K562 (cell line): ENCODE results near the gene ACY1. TPM values are rescaled to one million over a fixed set of nuclear protein-coding genes. Genes with fewer than 3 reads are reported as not detected.

ENCODE experiments used
- ATAC-seq: fragments of 200-7000 bp; cut with Tn5 transposase; 3 replicates; pipeline ENCODE4 v1.9.1; 2020; ENCODE audit warnings: moderate library complexity
- BruUV-seq: library from RNA; stranded (reverse); fragments of 400-500 nt; replicated peaks from 2 replicates; lab custom pipeline; 2021; lab: Mats Ljungman, UMichigan
- CTCF ChIA-PET: fragments of 300-600 bp; formaldehyde crosslinking; extraction: SDS; loops from one replicate; lab custom pipeline; 2021; ENCODE audit warnings: low intra/inter-chr PET ratio; lab: Yijun Ruan, JAX
- POLR2A ChIA-PET: fragments of 300-600, 350-650 bp; sonication (Branson Sonifier 250); formaldehyde crosslinking; extraction: SDS; loops from one replicate; lab custom pipeline; 2021; ENCODE audit warnings: antibody characterized with exemption, inconsistent platforms; lab: Yijun Ruan, JAX
- DNase-seq, 4 experiments: peaks; one replicate each; pipeline versions ENCODE4 v3.0.0 to v3.0.0-alpha.2; 2011 to 2018; ENCODE audit warnings: low spot score in 3 of 4, mixed read lengths in 3 of 4; ENCODE audit errors: extremely low read depth in 1 of 4
- FAIRE-seq: peaks from 2 replicates; lab custom pipeline; 2011; peaks lifted over from hg19 to GRCh38; lab: Jason Lieb, UNC
- H2AFZ ChIP-seq: 2 replicates; pipeline ENCODE4 v1.6.0; 2011; ENCODE audit warnings: low read depth, low read length, control low read depth, inconsistent platforms
- H3K27ac ChIP-seq: fragments of 200-600 bp; 3 replicates; pipeline ENCODE4 v1.8.0; 2011; ENCODE audit warnings: low read depth, mild to moderate bottlenecking, control low read depth, inconsistent platforms, low read length, moderate library complexity, mixed read lengths; ENCODE audit errors: extremely low read depth
- H3K27me3 ChIP-seq, 2 experiments: fragments of 300-600 bp in 1 of 2; 2 replicates in 1 of 2; 3 replicates in 1 of 2; pipeline versions ENCODE4 v1.6.0 to v1.8.0; 2011; ENCODE audit warnings: inconsistent platforms in 2 of 2, low read length in 2 of 2, mild to moderate bottlenecking in 1 of 2, mixed read lengths in 1 of 2, moderate library complexity in 1 of 2; ENCODE audit not compliant: control insufficient read depth in 2 of 2, insufficient read depth in 2 of 2
- H3K36me3 ChIP-seq: fragments of 300-600 bp; 3 replicates; pipeline ENCODE4 v1.8.0; 2011; ENCODE audit warnings: mild to moderate bottlenecking, low read length, inconsistent platforms; ENCODE audit not compliant: control insufficient read depth, insufficient read depth
- H3K4me1 ChIP-seq, 2 experiments: fragments of 200-600 bp in 1 of 2; replicated peaks in 1 of 2; 2 replicates in 1 of 2; 3 replicates in 1 of 2; pipeline versions ENCODE4 v1.5.1 to v1.8.0; 2011; ENCODE audit warnings: inconsistent platforms in 2 of 2, low read length in 2 of 2, mild to moderate bottlenecking in 1 of 2, mixed read lengths in 1 of 2, moderate library complexity in 1 of 2; ENCODE audit not compliant: control insufficient read depth in 2 of 2, insufficient read depth in 2 of 2
- H3K4me2 ChIP-seq: 2 replicates; pipeline ENCODE4 v1.6.1; 2011; ENCODE audit warnings: low read length, control low read depth, inconsistent platforms, mixed read lengths; ENCODE audit not compliant: insufficient read depth
- H3K4me3 ChIP-seq: fragments of 200-600 bp; sonication (generic), shearing (Covaris generic); 2 replicates; pipeline ENCODE4 v1.5.1; 2016; ENCODE audit warnings: control low read depth, inconsistent platforms
- H3K79me2 ChIP-seq: fragments of 200-600 bp; 3 replicates; pipeline ENCODE4 v1.8.0; 2011; ENCODE audit warnings: low read length, inconsistent platforms; ENCODE audit not compliant: control insufficient read depth, insufficient read depth
- H3K9ac ChIP-seq, 2 experiments: 2 replicates each; pipeline versions ENCODE4 v1.6.0 to v1.6.1; 2011; ENCODE audit warnings: low read depth in 2 of 2, low read length in 2 of 2, control low read depth in 1 of 2, inconsistent platforms in 1 of 2, mild to moderate bottlenecking in 1 of 2, mixed read lengths in 1 of 2; ENCODE audit not compliant: insufficient read depth in 1 of 2
- H3K9me1 ChIP-seq: one replicate; pipeline ENCODE4 v1.6.0; 2011; ENCODE audit warnings: inconsistent platforms, mild to moderate bottlenecking, low read length, moderate library complexity; ENCODE audit not compliant: control insufficient read depth, insufficient read depth
- H3K9me3 ChIP-seq: replicated peaks from 2 replicates; pipeline ENCODE4 v1.5.1; 2011; ENCODE audit warnings: low read depth, low read length, inconsistent platforms; ENCODE audit not compliant: control insufficient read depth, insufficient read depth
- H4K20me1 ChIP-seq: replicated peaks from 2 replicates; pipeline ENCODE4 v1.6.1; 2011; ENCODE audit warnings: low read length, inconsistent platforms, mixed read lengths; ENCODE audit not compliant: control insufficient read depth, insufficient read depth
- CCNT2 ChIP-seq: IDR thresholded peaks from 2 replicates; pipeline ENCODE4 v1.6.1; 2011; ENCODE audit warnings: borderline replicate concordance, low read depth, mild to moderate bottlenecking, moderate library complexity, mixed read lengths, low read length; ENCODE audit not compliant: insufficient read length; ENCODE audit errors: extremely low read depth
- E2F5 ChIP-seq: sonication (generic); formaldehyde crosslinking; IDR thresholded peaks from 2 replicates; pipeline ENCODE4 v1.8.0; 2022; ENCODE audit warnings: mild to moderate bottlenecking, missing genetic modification reagents
- EP400 ChIP-seq: fragments of 450-650 bp; IDR thresholded peaks from 2 replicates; pipeline ENCODE4 v1.6.1; 2017; ENCODE audit warnings: antibody characterized with exemption, mild to moderate bottlenecking, moderate library complexity
- EZH2 ChIP-seq: IDR thresholded peaks from 2 replicates; pipeline ENCODE4 v1.6.1; 2012; ENCODE audit warnings: low read depth, mild to moderate bottlenecking, inconsistent platforms, low read length, borderline replicate concordance
- HNRNPH1 ChIP-seq: fragments of 200-400 bp; formaldehyde crosslinking; optimal IDR thresholded peaks from 2 replicates; pipeline ENCODE3; 2017; ENCODE audit warnings: low read depth, mild to moderate bottlenecking, low read length, moderate library complexity
- HOMEZ ChIP-seq: fragments of 250-450 bp; sonication (Bioruptor Pico); IDR thresholded peaks from 2 replicates; pipeline ENCODE4 v1.4.0; 2020; ENCODE audit warnings: mild to moderate bottlenecking, moderate library complexity
- KAT2B ChIP-seq: IDR thresholded peaks from one replicate; pipeline ENCODE4 v1.6.1; 2012; ENCODE audit warnings: low read depth, mild to moderate bottlenecking, control low read depth, inconsistent platforms, low read length, moderate library complexity
- PHB2 ChIP-seq: fragments of 450-650 bp; IDR thresholded peaks from 2 replicates; pipeline ENCODE4 v1.6.1; 2017; ENCODE audit warnings: low read depth
- RBM34 ChIP-seq: fragments of 200-400 bp; formaldehyde crosslinking; IDR thresholded peaks from 2 replicates; pipeline ENCODE4 v1.6.1; 2018; ENCODE audit warnings: low read length, borderline replicate concordance; ENCODE audit not compliant: insufficient read depth
- RUNX1 ChIP-seq: sonication (generic); IDR thresholded peaks from 2 replicates; pipeline ENCODE4 v1.6.1; 2016; ENCODE audit warnings: antibody characterized with exemption, low read depth
- SP2 ChIP-seq: IDR thresholded peaks from 2 replicates; pipeline ENCODE4 v1.6.1; 2011; ENCODE audit warnings: mild to moderate bottlenecking, low read depth, low read length, moderate library complexity; ENCODE audit not compliant: poor library complexity, severe bottlenecking; ENCODE audit errors: extremely low read depth
- ZC3H8 ChIP-seq: fragments of 450-650 bp; IDR thresholded peaks from 2 replicates; pipeline ENCODE4 v1.6.1; 2017
- ZHX1 ChIP-seq: fragments of 150-350 bp; conservative IDR thresholded peaks from 2 replicates; pipeline ENCODE4 v1.6.1; 2014; ENCODE audit warnings: low read length
- ZNF212 ChIP-seq: fragments of 450-650 bp; formaldehyde crosslinking; IDR thresholded peaks from 2 replicates; pipeline ENCODE4 v1.4.0; 2020; ENCODE audit warnings: mild to moderate bottlenecking
- ZNF253 ChIP-seq: fragments of 250-450 bp; sonication (Bioruptor Pico); conservative IDR thresholded peaks from 2 replicates; pipeline ENCODE4 v1.6.1; 2021; ENCODE audit warnings: mild to moderate bottlenecking
- ZNF324 ChIP-seq: fragments of 250-450 bp; sonication (Bioruptor Pico); IDR thresholded peaks from 2 replicates; pipeline ENCODE4 v1.4.0; 2020; ENCODE audit warnings: mild to moderate bottlenecking
- ZNF507 ChIP-seq: conservative IDR thresholded peaks from 2 replicates; pipeline ENCODE4 v1.6.1; 2017; ENCODE audit warnings: missing genetic modification characterization, missing compliant biosample characterization
- ZNF584 ChIP-seq: fragments of 200-800 bp; sonication (Bioruptor generic); IDR thresholded peaks from 2 replicates; pipeline ENCODE4 v1.6.1; 2016; ENCODE audit warnings: low read depth, mild to moderate bottlenecking, missing genetic modification characterization, missing compliant biosample characterization
- ZNF830 ChIP-seq: fragments of 250-450 bp; sonication (Bioruptor Pico); IDR thresholded peaks from 2 replicates; pipeline ENCODE4 v1.5.0; 2021; ENCODE audit warnings: mild to moderate bottlenecking
- WGBS: fragments of 100-300 bp; shearing (Covaris generic); methylation state at CpG from one replicate; pipeline ENCODE4 v1.1.6; 2016; ENCODE audit warnings: low coverage, mixed read lengths; ENCODE audit not compliant: insufficient coverage; ENCODE audit errors: missing lambda C conversion rate; 5-methylcytosine and 5-hydroxymethylcytosine counted together
- in situ Hi-C: fragments of 300-500 bp; cut with MboI; formaldehyde crosslinking; loops from 4 replicates; pipeline ENCODE4 v1.15.0; 2018; ENCODE audit warnings: inconsistent platforms, mixed read lengths
- intact Hi-C: fragments of 100-400 bp; cut with micrococcal nuclease; formaldehyde crosslinking; loops from 2 replicates; pipeline ENCODE4 v1.14.2; 2022
- polyA plus RNA-seq, 8 experiments: library from polyadenylated mRNA; depleted of rRNA in 4 of 8; stranded (reverse) in 5 of 8; unstranded in 3 of 8; fragments of >200 nt; fragmentation: Nextera tagmentation in 2 of 8; fragmentation: Illumina TruSeq in 1 of 8; extraction: Ambion mirVana in 2 of 8; extraction: Trizol in 1 of 8; gene quantifications; 2 replicates each; pipeline versions ENCODE4 v1.2.1 to v1.2.3, GENCODE V29; 2011 to 2014; ENCODE audit warnings: inconsistent platforms in 1 of 8, missing spikeins in 1 of 8
- total RNA-seq, 7 experiments: library from RNA; depleted of rRNA in 6 of 7; stranded (reverse); fragments of >200 nt in 6 of 7; fragmentation: Illumina TruSeq in 2 of 7; extraction: Trizol in 2 of 7; gene quantifications; 2 replicates each; pipeline versions ENCODE4 v1.2.1 to v1.2.3, GENCODE V29; 2011 to 2021; ENCODE audit warnings: low replicate concordance in 1 of 7

ACY1 gene
- total and polyA plus RNA-seq, 9 of the 15 experiments (the other 6 are each of a cell fraction or from before 2014, with no cell fraction given) = 70.7 to 195 (median 123) TPM

GRCh38 chr3:52018319-52019000, 35.1 kb downstream of the ACY1 start:
- ChIA-PET CTCF (no interaction called here), POLR2A (no interaction called here)
- no TSS peak for BruUV-seq
- TF ChIP-seq EP400 (no peak), SP2 (no peak), HOMEZ (CRISPR knock-in tag) (no peak), RBM34 (no peak), ZNF507 (tag) (no peak), RUNX1 (no peak), ZNF253 (CRISPR knock-in tag) (no peak), E2F5 (no peak), ZHX1 (no peak), EZH2 (no peak), KAT2B (no peak), CCNT2 (no peak), HNRNPH1 (no peak), ZC3H8 (no peak), ZNF212 (no peak), PHB2 (no peak), ZNF584 (CRISPR knock-in tag) (no peak), ZNF324 (no peak), ZNF830 (CRISPR knock-in tag) (no peak)

More at GRCh38 chr3:52018319-52019000, 35.1 kb downstream of the ACY1 start:
- Histone ChIP-seq H3K36me3 (no peaks in the 10 kb centered on the region), H3K9ac (peak overlapping the region in 1 of 2 experiments; percentile 83; a peak in 1 of 4 replicates), H3K79me2 (no peaks in the 10 kb centered on the region), H2AFZ (peak overlapping the region; percentile 56; the same call in 1 of the 2 replicates), H3K27me3 (no peaks in the 10 kb centered on the region), H3K4me1 (peaks cover 39 to 47% of the 10 kb centered on the region in 2 experiments), H4K20me1 (no peaks in the 10 kb centered on the region), H3K27ac (no peak overlapping the region), H3K4me2 (no peak overlapping the region), H3K9me1 (no peaks in the 10 kb centered on the region), H3K9me3 (no peaks in the 10 kb centered on the region), H3K4me3 (no peak overlapping the region)
- ATAC-seq (no peak), FAIRE-seq (no peak), DNase-seq (no peak)
- intact Hi-C loops (no loop called here), in situ Hi-C loops (loop anchor here (25.0 kb wide), 1 partner anchor 369 kb away; no protein-coding TSS in a partner anchor)
- WGBS = 77% methylated on average over 11 of the region's 21 CpGs
